Pancreas (tissue), 10 donors: ENCODE results near the gene C14orf119. TPM values are rescaled to one million over a fixed set of nuclear protein-coding genes. Genes with fewer than 3 reads are reported as not detected.

Experiments used
- ATAC-seq, 4 donors: fragments of 200-7000 bp; cut with Tn5 transposase; one replicate each; pipeline versions ENCODE4 v1.8.0 to v1.9.1; 2020; ENCODE audit warnings: mild to moderate bottlenecking in 4 of 4, moderate library complexity in 4 of 4
- DNase-seq, 6 donors: peaks; one replicate each; pipeline ENCODE4 v3.0.0-alpha.2; 2020
- FAIRE-seq: peaks from 2 replicates; lab custom pipeline; 2012; peaks lifted over from hg19 to GRCh38; lab: Jason Lieb, UNC
- H3K27ac ChIP-seq, 4 donors: fragments of 200-600 bp; sonication (generic); 1 replicate in 3 of 4; 2 replicates in 1 of 4; pipeline versions ENCODE4 v1.5.0 to v1.8.0; 2020
- H3K27me3 ChIP-seq, 4 donors: fragments of 200-600 bp; one replicate each; pipeline ENCODE4 v1.8.0; 2021
- H3K36me3 ChIP-seq, 3 donors: fragments of 200-600 bp; sonication (generic) in 1 of 3; one replicate each; pipeline versions ENCODE4 v1.5.0 to v1.8.0; 2020 to 2021
- H3K4me1 ChIP-seq, 3 donors: fragments of 200-600 bp; one replicate each; pipeline ENCODE4 v1.8.0; 2021
- H3K4me3 ChIP-seq, 4 donors: fragments of 200-600 bp; sonication (generic) in 2 of 4; one replicate each; pipeline versions ENCODE4 v1.5.0 to v1.8.0; 2020 to 2021
- H3K9me3 ChIP-seq, 4 donors: fragments of 200-600 bp; one replicate each; pipeline ENCODE4 v1.8.0; 2021
- CTCF ChIP-seq, 4 donors: fragments of 200-600 bp; sonication (generic) in 3 of 4; IDR thresholded peaks; one replicate each; pipeline versions ENCODE4 v1.5.0 to v1.8.0; 2021; ENCODE audit warnings: antibody characterized with exemption in 4 of 4
- WGBS, 2 donors: extraction: QIAGEN DNeasy Blood & Tissue Kit; methylation state at CpG; one replicate each; pipeline ENCODE4 v1.1.7; 2013; 5-methylcytosine and 5-hydroxymethylcytosine counted together
- intact Hi-C, 3 donors: fragments of 100-400 bp; cut with DNase I; formaldehyde crosslinking; loops; one replicate each; pipeline versions ENCODE4 v1.11.1 to v1.14.2; 2022
- polyA plus RNA-seq, 2 donors: library from polyadenylated mRNA; stranded (reverse); fragments of 200-250 nt; gene quantifications; one replicate each; pipeline ENCODE4 v1.2.3, GENCODE V29; 2013
- total RNA-seq, 6 donors: library from RNA; stranded (reverse); fragmentation: NEBNext Ultra II Directional in 4 of 6; extraction: Animal tissue kit (Norgen Biotek cat#: 25700) in 4 of 6; gene quantifications; one replicate each; pipeline versions ENCODE4 v1.2.1 to v1.2.4, GENCODE V29; 2021 to 2023
- donor health status: healthy with polysubstance abuse.
- donor health status: DM: no; HTN: no; CAD: no; lungs with moderate emphysema.
- donor health status: DM: no; HTN: no; CAD: no.
- donor health status: control.
- donor health status: control.
- donor health status: Bipolar disorder and iron deficiency.
- donor health status: DM: yes; HTN: yes; CAD: no.
- donor health status: DM: no; HTN: no; CAD: no.
- donor health status: DM: no; HTN: no; CAD: no.
- donor health status: DM: yes; HTN: yes; CAD: no.

C14orf119 gene
- total and polyA plus RNA-seq, 8 donors = 7.5 to 22.7 (median 13.6) TPM

GRCh38 chr14:23086565-23086964, 8.7 kb upstream of the C14orf119 start:
- peaks cover 0 to 5% (median 0%) of the 10 kb centered on the region in 3 donors for H3K4me1 ChIP-seq
- intact Hi-C loops = no loop called here
- no peak for TF ChIP-seq CTCF (IDR thresholded peaks at IDR 0.05)
- peaks cover 0 to 68% (median 28%) of the 10 kb centered on the region in 3 donors for H3K36me3 ChIP-seq
- H3K27me3 ChIP-seq = no peaks in the 10 kb centered on the region
- no peaks in the 10 kb centered on the region for H3K9me3 ChIP-seq
- H3K27ac ChIP-seq = no peak overlapping the region
- WGBS, 2 donors = 94 to 96% methylated on average over 1 of the region's 1 CpG
- FAIRE-seq (no peak), ATAC-seq (peak in 1 of 4 donors; percentile 26), DNase-seq (no peak)
- no peak overlapping the region for H3K4me3 ChIP-seq

- Histone ChIP-seq H3K9me3 (no peaks in the 10 kb centered on the region), H3K4me3 (no peak overlapping the region), H3K36me3 (peaks cover 0 to 59% (median 22%) of the 10 kb centered on the region in 3 donors), H3K27ac (no peak overlapping the region), H3K27me3 (no peaks in the 10 kb centered on the region), H3K4me1 (peaks cover 0 to 15% (median 15%) of the 10 kb centered on the region in 3 donors)
- FAIRE-seq (no peak), ATAC-seq (no peak), DNase-seq (no peak)
- intact Hi-C loops = no loop called here
- 91 to 96% methylated on average over 12 of the region's 12 CpGs for WGBS, 2 donors
- TF ChIP-seq CTCF (IDR thresholded peaks at IDR 0.05) = no peak
Measured at GRCh38 chr14:23089498-23090253, 5.6 kb upstream of the C14orf119 start.

- no peaks in the 10 kb centered on the region for H3K27me3 ChIP-seq
- H3K4me3 ChIP-seq = no peak overlapping the region
- H3K4me1 ChIP-seq = peaks cover 0 to 15% (median 15%) of the 10 kb centered on the region in 3 donors
- peaks cover 0 to 53% (median 21%) of the 10 kb centered on the region in 3 donors for H3K36me3 ChIP-seq
- DNase-seq = no peak
- H3K27ac ChIP-seq = no peak overlapping the region
- H3K9me3 ChIP-seq = no peaks in the 10 kb centered on the region
- no peak for TF ChIP-seq CTCF (IDR thresholded peaks at IDR 0.05)
- ATAC-seq = no peak
- no peak for FAIRE-seq
- intact Hi-C loops = no loop called here
- WGBS, 2 donors = 82% methylated on average over 4 of the region's 4 CpGs
Measured at GRCh38 chr14:23090254-23090636, 5.1 kb upstream of the C14orf119 start.

GRCh38 chr14:23091294-23092225, 3.7 kb upstream of the C14orf119 start:
- H3K36me3 ChIP-seq = peaks cover 0 to 41% (median 18%) of the 10 kb centered on the region in 3 donors
- intact Hi-C loops = no loop called here
- no peak for FAIRE-seq
- no peak overlapping the region for H3K27ac ChIP-seq
- 80 to 91% methylated on average over 10 to 12 of the region's 12 CpGs for WGBS, 2 donors
- DNase-seq = no peak
- no peak overlapping the region for H3K4me3 ChIP-seq
- peaks cover 2 to 17% (median 15%) of the 10 kb centered on the region in 3 donors for H3K4me1 ChIP-seq
- no peaks in the 10 kb centered on the region for H3K27me3 ChIP-seq
- no peaks in the 10 kb centered on the region for H3K9me3 ChIP-seq
- TF ChIP-seq CTCF (IDR thresholded peaks at IDR 0.05) = no peak
- no peak for ATAC-seq
